Measurements from ENCODE around the gene ZNF333.

- TF ChIP-seq CTCF (IDR thresholded peaks at IDR 0.05) (no peak), POLR2A (IDR thresholded peaks at IDR 0.05) (no peak), EP300 (IDR thresholded peaks at IDR 0.05) (no peak)
Measured at GRCh38 chr19:14686411-14686810, 3.4 kb upstream of the ZNF333 start.

Measured in ovary (tissue), 3 donors.